ENCODE data around the gene SERPINB6.

SERPINB6 gene

GRCh38 chr6:2998998-2999617, 27.7 kb upstream of the SERPINB6 start:
- peak; percentile 83 for DNase-seq

GRCh38 chr6:2998249-2998997, 27.1 kb upstream of the SERPINB6 start:
- DNase-seq = peak; percentile 24

GRCh38 chr6:2993755-2994317, 22.5 kb upstream of the SERPINB6 start:
- DNase-seq = no peak

GRCh38 chr6:2992330-2992979, 21.1 kb upstream of the SERPINB6 start:
- DNase-seq = no peak

- DNase-seq = no peak
Measured at GRCh38 chr6:2990932-2991506, 19.7 kb upstream of the SERPINB6 start.

- peak; percentile 35 for DNase-seq
Measured at GRCh38 chr6:2990248-2990931, 19.0 kb upstream of the SERPINB6 start.

- peak; percentile 98 for DNase-seq
Measured at GRCh38 chr6:2989332-2990247, 18.2 kb upstream of the SERPINB6 start.

- peak; percentile 99 for DNase-seq
Measured at GRCh38 chr6:2988426-2989331, 17.3 kb upstream of the SERPINB6 start.

- no peak for DNase-seq
Measured at GRCh38 chr6:2988094-2988425, 16.7 kb upstream of the SERPINB6 start.

- DNase-seq = peak; percentile 94
Measured at GRCh38 chr6:2986722-2987221, 15.4 kb upstream of the SERPINB6 start.

GRCh38 chr6:2984738-2985406, 13.5 kb upstream of the SERPINB6 start:
- no peak for DNase-seq

- DNase-seq = peak; percentile 25
Measured at GRCh38 chr6:2982426-2983117, 11.2 kb upstream of the SERPINB6 start.

GRCh38 chr6:2980465-2980855, 9.1 kb upstream of the SERPINB6 start:
- DNase-seq = no peak

GRCh38 chr6:2979819-2980464, 8.6 kb upstream of the SERPINB6 start:
- no peak for DNase-seq

- DNase-seq = no peak
Measured at GRCh38 chr6:2978923-2979322, 7.6 kb upstream of the SERPINB6 start.

- DNase-seq = no peak
Measured at GRCh38 chr6:2977799-2978590, 6.6 kb upstream of the SERPINB6 start.

- no peak for DNase-seq
Measured at GRCh38 chr6:2977290-2977689, 5.9 kb upstream of the SERPINB6 start.

- DNase-seq = peak; percentile 86
Measured at GRCh38 chr6:2976571-2977085, 5.3 kb upstream of the SERPINB6 start.

Measured in EL (cell line).